Panc1 (cell line): ENCODE measurements around the gene NDRG3. TPM values are rescaled to one million over a fixed set of nuclear protein-coding genes. Genes with fewer than 3 reads are reported as not detected.

Source experiments
- ATAC-seq: fragments of 200-7000 bp; cut with Tn5 transposase; 2 replicates; pipeline ENCODE4 v1.9.1; 2020; ENCODE audit warnings: mild to moderate bottlenecking, moderate library complexity
- BruUV-seq: library from RNA; stranded (reverse); fragments of 400-500 nt; replicated peaks from 2 replicates; lab custom pipeline; 2021; lab: Mats Ljungman, UMichigan
- CTCF ChIA-PET: fragments of 300-600 bp; sonication (Branson Sonifier 250); formaldehyde crosslinking; loops from one replicate; lab custom pipeline; 2022; ENCODE audit warnings: antibody characterized with exemption; lab: Charles Lee
- POLR2A ChIA-PET: fragments of 300-600 bp; sonication (Branson Sonifier 250); formaldehyde crosslinking; loops from one replicate; lab custom pipeline; 2022; ENCODE audit warnings: antibody characterized with exemption; lab: Charles Lee
- DNase-seq: peaks from one replicate; pipeline ENCODE4 v3.0.0-alpha.2; 2010; ENCODE audit warnings: low read depth, low spot score
- H3K27ac ChIP-seq: 2 replicates; pipeline ENCODE4 v1.5.1; 2011; ENCODE audit warnings: mild to moderate bottlenecking, low read length, inconsistent platforms
- H3K27me3 ChIP-seq: fragments of 200-500 bp; sonication (Bioruptor generic); 2 replicates; pipeline ENCODE4 v1.6.0; 2014; ENCODE audit warnings: low read length, inconsistent platforms; ENCODE audit not compliant: control insufficient read depth, insufficient read depth
- H3K36me3 ChIP-seq: fragments of 200-500 bp; sonication (Bioruptor generic); 2 replicates; pipeline ENCODE4 v1.5.1; 2014; ENCODE audit warnings: inconsistent platforms, mild to moderate bottlenecking, low read length, moderate library complexity; ENCODE audit not compliant: control insufficient read depth, insufficient read depth
- H3K4me1 ChIP-seq: 2 replicates; pipeline ENCODE4 v1.5.1; 2011; ENCODE audit warnings: inconsistent platforms, mild to moderate bottlenecking, low read length, moderate library complexity; ENCODE audit not compliant: control insufficient read depth, insufficient read depth
- H3K4me3 ChIP-seq, 2 experiments: 2 replicates each; pipeline ENCODE4 v1.5.1; 2011 to 2012; ENCODE audit warnings: low read depth in 2 of 2, low read length in 2 of 2, mild to moderate bottlenecking in 2 of 2, inconsistent platforms in 1 of 2, moderate library complexity in 1 of 2
- H3K9me3 ChIP-seq: fragments of 200-500 bp; sonication (Bioruptor generic); 2 replicates; pipeline ENCODE4 v1.5.1; 2014; ENCODE audit warnings: low read depth, mild to moderate bottlenecking, inconsistent platforms, low read length, moderate library complexity; ENCODE audit not compliant: control insufficient read depth, insufficient read depth
- CTCF ChIP-seq: fragments of 450-650 bp; IDR thresholded peaks from 2 replicates; pipeline ENCODE4 v1.5.1; 2017; ENCODE audit warnings: mild to moderate bottlenecking
- POLR2AphosphoS5 ChIP-seq: IDR thresholded peaks from 2 replicates; pipeline ENCODE4 v1.6.1; 2012; ENCODE audit warnings: mild to moderate bottlenecking, low read depth, low read length, moderate library complexity
- REST ChIP-seq, 2 experiments: IDR thresholded peaks; 2 replicates each; pipeline ENCODE4 v1.6.1; 2011 to 2012; ENCODE audit warnings: low read depth in 2 of 2, control low read depth in 1 of 2, low read length in 1 of 2, mild to moderate bottlenecking in 1 of 2, moderate library complexity in 1 of 2; ENCODE audit not compliant: insufficient read depth in 1 of 2
- SIN3A ChIP-seq: IDR thresholded peaks from 2 replicates; pipeline ENCODE4 v1.6.1; 2012; ENCODE audit warnings: low read depth, mild to moderate bottlenecking, low read length, moderate library complexity, borderline replicate concordance; ENCODE audit not compliant: insufficient read depth
- TCF7L2 ChIP-seq: IDR thresholded peaks from 2 replicates; pipeline ENCODE4 v1.6.1; 2011; ENCODE audit warnings: mild to moderate bottlenecking, low read depth, low read length, inconsistent platforms
- in situ Hi-C: cut with HindIII; loops from 2 replicates; pipeline ENCODE4 v1.10.0; 2016; ENCODE audit warnings: low sequenced_read_pairs, low pct_unique_long_range_greater_than_20kb
- intact Hi-C: fragments of 100-400 bp; cut with micrococcal nuclease; formaldehyde crosslinking; loops from one replicate; pipeline ENCODE4 v1.10.0; 2022; ENCODE audit not compliant: unreplicated experiment
- total RNA-seq: library from RNA; stranded (reverse); gene quantifications from one replicate; pipeline ENCODE4 v1.2.1, GENCODE V29; 2021; ENCODE audit not compliant: unreplicated experiment

NDRG3 gene
- total RNA-seq, 1 experiment from 2014 or later: 36.0 TPM

- H3K9me3 ChIP-seq: no peaks in the 10 kb centered on the region
- peak overlapping the region; percentile 75 for H3K27ac ChIP-seq
- peaks cover 10% of the 10 kb centered on the region; the same call in 1 of the 2 replicates for H3K36me3 ChIP-seq
- peaks cover 7% of the 10 kb centered on the region; the same call in 1 of the 2 replicates for H3K4me1 ChIP-seq
- intact Hi-C loops: no loop called here
- H3K4me3 ChIP-seq: peak overlapping the region; percentile 97
- ChIA-PET POLR2A (interaction anchor here (0.5 to 0.6 kb wide), 4 partner anchors 106 to 589 kb away, joined by 3 to 6 read pairs (median 4); no protein-coding TSS in a partner anchor), CTCF (interaction anchor here (0.5 to 1.3 kb wide), 4 partner anchors 10 to 336 kb away, joined by 3 to 8 read pairs (median 6); no protein-coding TSS in a partner anchor)
- BruUV-seq: TSS peak; percentile 81
- H3K27me3 ChIP-seq: no peaks in the 10 kb centered on the region
- DNase-seq: no peak
- in situ Hi-C loops: no loop called here
- no peak for TF ChIP-seq SIN3A
- no peak for TF ChIP-seq CTCF
- TF ChIP-seq POLR2AphosphoS5: no peak
- no peak for TF ChIP-seq REST (IDR thresholded peaks at IDR 0.05; ENCODE audit: insufficient read depth in 1 of 2, low read depth in 2 of 2, low read length in 1 of 2)
- no peak for TF ChIP-seq TCF7L2
- ATAC-seq: no peak
Measured at GRCh38 chr20:36606158-36607066, 139.5 kb downstream of the NDRG3 start.

- in situ Hi-C loops (no loop called here), intact Hi-C loops (no loop called here)
- H3K27me3 ChIP-seq: no peaks in the 10 kb centered on the region
- no TSS peak for BruUV-seq
- H3K4me3 ChIP-seq: peak within 1 kb of the TSS; percentile 97
- ATAC-seq (peak; percentile 99), DNase-seq (peak; percentile 98)
- H3K9me3 ChIP-seq: no peaks in the 10 kb centered on the region
- H3K36me3 ChIP-seq: peaks cover 10% of the 10 kb centered on the region; the same call in 1 of the 2 replicates
- POLR2A ChIA-PET: interaction anchor here (0.5 to 0.7 kb wide), 5 partner anchors 38 to 500 kb away, joined by 3 to 7 read pairs (median 4); no protein-coding TSS in a partner anchor
- peak within 1 kb of the TSS; percentile 89 for H3K27ac ChIP-seq
- peak; percentile 86 for TF ChIP-seq POLR2AphosphoS5
- TF ChIP-seq CTCF: peak; percentile 95
- peak; percentile 56; the same call in 1 of the 2 replicates for TF ChIP-seq SIN3A
- TF ChIP-seq REST (IDR thresholded peaks at IDR 0.05; ENCODE audit: insufficient read depth in 1 of 2, low read depth in 2 of 2, low read length in 1 of 2): peak in 1 of 2 experiments; percentile 70; a peak in 1 of 4 replicates
- TF ChIP-seq TCF7L2: peak; percentile 89
- CTCF ChIA-PET: interaction anchor here (0.5 to 1.3 kb wide), 4 partner anchors 11 to 335 kb away, joined by 3 to 8 read pairs (median 6); no protein-coding TSS in a partner anchor
- peaks cover 7% of the 10 kb centered on the region; the same call in 1 of the 2 replicates for H3K4me1 ChIP-seq
Measured at GRCh38 chr20:36605399-36606157, 140.3 kb downstream of the NDRG3 start, which contains the start of gene RAB5IF. RAB5IF (plus strand) TSS chr20:36605779; CDS start chr20:36605952, 173 bp downstream.
